ENCODE measurements around the gene ULK4.

ULK4 gene

DNA sequence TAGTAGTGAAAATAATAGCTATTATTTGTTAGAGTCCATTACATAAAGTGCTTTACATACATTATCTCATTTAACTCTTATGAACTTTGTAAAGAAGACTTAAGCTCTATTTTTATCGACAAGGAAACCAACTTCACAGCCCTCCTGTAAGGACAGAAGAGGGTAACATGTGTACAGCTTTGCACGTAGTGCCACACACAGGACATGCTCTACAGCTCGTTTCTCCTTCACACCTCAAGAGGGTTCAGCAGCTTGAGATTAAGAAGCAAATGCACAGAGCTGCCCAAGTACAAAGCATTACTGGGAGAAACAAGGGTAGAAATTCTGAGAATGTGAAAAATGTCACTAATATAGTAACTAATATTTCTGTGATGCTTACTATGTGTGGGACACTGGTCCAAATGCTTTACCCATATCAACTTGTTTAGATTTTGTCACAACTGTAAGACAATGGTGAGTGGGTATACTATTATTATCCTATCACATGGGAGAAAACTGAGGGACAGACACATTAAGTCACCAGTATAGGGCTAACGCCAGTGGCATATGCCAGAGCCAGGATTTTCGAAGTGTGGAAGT is 434.8 kb downstream of the ULK4 start:
- H3K4me3 ChIP-seq (ENCODE audit: low read length) = no peak overlapping the region
- H3K4me1 ChIP-seq (ENCODE audit: control insufficient read depth, low read depth, low read length) = no peaks in the 10 kb centered on the region
- no peaks in the 10 kb centered on the region for H3K27me3 ChIP-seq (ENCODE audit: control insufficient read depth, insufficient read depth, low read length)
- H3K36me3 ChIP-seq (ENCODE audit: control insufficient read depth, low read depth, low read length) = no peaks in the 10 kb centered on the region
- H3K9me3 ChIP-seq (ENCODE audit: control insufficient read depth, low read depth, low read length) = no peaks in the 10 kb centered on the region
- no peak overlapping the region for H3K27ac ChIP-seq (ENCODE audit: low read length)
- no peak overlapping the region for H3K9ac ChIP-seq (ENCODE audit: low read length)

- no peaks in the 10 kb centered on the region for H3K4me1 ChIP-seq (ENCODE audit: control insufficient read depth, low read depth, low read length)
- H3K9ac ChIP-seq (ENCODE audit: low read length) = no peak overlapping the region
- no peak overlapping the region for H3K27ac ChIP-seq (ENCODE audit: low read length)
- no peaks in the 10 kb centered on the region for H3K9me3 ChIP-seq (ENCODE audit: control insufficient read depth, low read depth, low read length)
- no peaks in the 10 kb centered on the region for H3K27me3 ChIP-seq (ENCODE audit: control insufficient read depth, insufficient read depth, low read length)
- no peak overlapping the region for H3K4me3 ChIP-seq (ENCODE audit: low read length)
- H3K36me3 ChIP-seq (ENCODE audit: control insufficient read depth, low read depth, low read length) = no peaks in the 10 kb centered on the region
Observed at GRCh38 chr3:41525303-41526064, 436.4 kb downstream of the ULK4 start.

GRCh38 chr3:41523897-41524296 is 438.0 kb downstream of the ULK4 start:
- no peaks in the 10 kb centered on the region for H3K9me3 ChIP-seq (ENCODE audit: control insufficient read depth, low read depth, low read length)
- H3K9ac ChIP-seq (ENCODE audit: low read length) = no peak overlapping the region
- H3K4me3 ChIP-seq (ENCODE audit: low read length) = no peak overlapping the region
- no peak overlapping the region for H3K27ac ChIP-seq (ENCODE audit: low read length)
- peaks cover 2% of the 10 kb centered on the region for H3K4me1 ChIP-seq (ENCODE audit: control insufficient read depth, low read depth, low read length)
- no peaks in the 10 kb centered on the region for H3K36me3 ChIP-seq (ENCODE audit: control insufficient read depth, low read depth, low read length)
- H3K27me3 ChIP-seq (ENCODE audit: control insufficient read depth, insufficient read depth, low read length) = no peaks in the 10 kb centered on the region

DNA sequence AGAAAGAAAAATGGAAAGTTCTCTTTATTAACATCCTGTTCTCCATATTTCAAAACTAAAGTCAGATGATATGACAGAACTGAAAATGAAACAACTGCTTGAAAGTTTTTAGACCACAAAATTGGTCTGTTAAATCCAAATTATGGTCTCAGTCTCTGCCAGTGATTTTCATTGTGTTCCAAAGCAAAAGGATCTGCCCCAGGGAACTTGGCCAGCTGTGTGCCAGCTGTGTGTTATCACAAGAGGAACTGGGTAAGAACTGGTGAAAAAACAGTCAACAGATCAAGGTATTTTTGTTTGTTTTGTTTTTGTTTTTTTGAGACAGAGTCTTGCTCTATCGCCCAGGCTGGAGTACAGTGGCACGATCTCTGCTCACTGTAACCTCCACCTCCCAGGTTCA is 439.3 kb downstream of the ULK4 start:
- Histone ChIP-seq H3K27ac (ENCODE audit: low read length) (no peak overlapping the region), H3K4me3 (ENCODE audit: low read length) (no peak overlapping the region), H3K9ac (ENCODE audit: low read length) (no peak overlapping the region), H3K27me3 (ENCODE audit: control insufficient read depth, insufficient read depth, low read length) (no peaks in the 10 kb centered on the region), H3K36me3 (ENCODE audit: control insufficient read depth, low read depth, low read length) (no peaks in the 10 kb centered on the region), H3K4me1 (ENCODE audit: control insufficient read depth, low read depth, low read length) (peaks cover 5% of the 10 kb centered on the region), H3K9me3 (ENCODE audit: control insufficient read depth, low read depth, low read length) (no peaks in the 10 kb centered on the region)

DNA sequence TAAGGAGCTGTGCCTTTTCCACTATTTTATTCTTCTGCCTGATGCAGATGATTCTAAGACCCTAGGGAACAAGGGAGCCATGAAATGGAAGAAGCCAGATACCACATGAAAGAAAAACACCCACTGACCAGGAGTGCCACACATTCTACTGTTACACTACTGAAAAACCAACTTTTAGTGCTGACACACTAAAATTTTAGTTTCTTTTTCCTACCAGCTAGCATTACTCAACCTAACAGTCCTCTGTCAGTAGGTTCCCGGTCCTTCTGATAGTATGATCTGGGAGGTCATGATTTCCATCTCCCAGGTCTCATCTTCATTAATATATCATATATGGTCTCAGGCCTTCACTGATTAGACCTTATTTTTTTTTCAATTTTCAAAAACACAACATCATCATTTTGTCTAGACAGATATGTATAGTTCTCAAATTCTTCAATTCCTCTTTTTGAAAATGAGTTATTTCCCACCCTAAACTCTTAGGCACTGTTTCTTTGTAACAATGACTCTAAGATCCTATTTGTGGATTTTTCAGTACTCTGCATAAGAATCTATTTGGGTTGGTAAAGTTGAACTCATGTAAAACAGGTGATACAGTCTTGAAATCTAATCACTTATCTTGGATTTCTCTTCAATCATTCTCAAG is 440.8 kb downstream of the ULK4 start:
- no peaks in the 10 kb centered on the region for H3K9me3 ChIP-seq (ENCODE audit: control insufficient read depth, low read depth, low read length)
- H3K9ac ChIP-seq (ENCODE audit: low read length) = no peak overlapping the region
- H3K4me1 ChIP-seq (ENCODE audit: control insufficient read depth, low read depth, low read length) = peaks cover 5% of the 10 kb centered on the region
- H3K27me3 ChIP-seq (ENCODE audit: control insufficient read depth, insufficient read depth, low read length) = no peaks in the 10 kb centered on the region
- H3K27ac ChIP-seq (ENCODE audit: low read length) = no peak overlapping the region
- H3K36me3 ChIP-seq (ENCODE audit: control insufficient read depth, low read depth, low read length) = no peaks in the 10 kb centered on the region
- no peak overlapping the region for H3K4me3 ChIP-seq (ENCODE audit: low read length)

DNA sequence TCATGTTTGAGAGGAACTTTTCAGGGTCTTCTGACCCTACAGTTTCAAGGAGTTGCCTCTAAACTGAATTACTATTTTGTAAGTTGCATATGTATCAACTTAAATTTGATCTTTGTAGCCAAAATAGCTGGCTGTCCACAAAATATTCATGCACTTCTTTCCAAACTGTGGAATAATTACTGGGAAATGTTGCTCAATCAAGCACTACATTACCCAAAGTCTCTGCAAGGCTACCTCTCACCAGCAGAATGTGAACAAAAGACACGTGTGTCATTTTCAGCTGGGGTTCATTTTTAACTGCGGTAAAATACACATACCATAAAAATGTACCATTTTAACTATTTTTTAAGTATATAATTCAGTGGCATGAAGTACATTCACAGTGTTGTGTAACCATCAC is 442.2 kb downstream of the ULK4 start:
- no peak overlapping the region for H3K9ac ChIP-seq (ENCODE audit: low read length)
- no peaks in the 10 kb centered on the region for H3K27me3 ChIP-seq (ENCODE audit: control insufficient read depth, insufficient read depth, low read length)
- no peaks in the 10 kb centered on the region for H3K9me3 ChIP-seq (ENCODE audit: control insufficient read depth, low read depth, low read length)
- peaks cover 5% of the 10 kb centered on the region for H3K4me1 ChIP-seq (ENCODE audit: control insufficient read depth, low read depth, low read length)
- no peaks in the 10 kb centered on the region for H3K36me3 ChIP-seq (ENCODE audit: control insufficient read depth, low read depth, low read length)
- no peak overlapping the region for H3K4me3 ChIP-seq (ENCODE audit: low read length)
- H3K27ac ChIP-seq (ENCODE audit: low read length) = no peak overlapping the region

DNA sequence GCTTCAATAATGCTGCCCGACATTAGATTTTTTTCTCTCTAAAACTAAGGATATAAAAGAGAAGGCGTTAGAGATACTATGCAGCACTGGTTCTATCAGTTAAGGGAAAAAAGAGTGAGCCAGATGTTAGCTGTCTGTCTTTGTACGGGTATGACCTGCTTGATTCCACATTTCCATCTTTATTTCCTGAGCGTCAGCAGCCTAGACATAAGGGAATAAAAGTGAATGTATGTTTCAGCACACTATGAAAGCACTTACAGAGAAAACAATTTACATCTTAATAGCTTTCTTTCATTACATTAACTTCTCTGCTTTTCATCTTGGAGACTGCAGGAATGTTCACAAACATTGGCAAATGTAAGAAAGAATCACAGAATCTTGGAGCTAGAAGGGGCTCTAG is 443.3 kb downstream of the ULK4 start:
- Histone ChIP-seq H3K4me3 (ENCODE audit: low read length) (no peak overlapping the region), H3K9me3 (ENCODE audit: control insufficient read depth, low read depth, low read length) (no peaks in the 10 kb centered on the region), H3K4me1 (ENCODE audit: control insufficient read depth, low read depth, low read length) (peaks cover 5% of the 10 kb centered on the region), H3K9ac (ENCODE audit: low read length) (no peak overlapping the region), H3K27ac (ENCODE audit: low read length) (no peak overlapping the region), H3K36me3 (ENCODE audit: control insufficient read depth, low read depth, low read length) (no peaks in the 10 kb centered on the region), H3K27me3 (ENCODE audit: control insufficient read depth, insufficient read depth, low read length) (no peaks in the 10 kb centered on the region)

DNA sequence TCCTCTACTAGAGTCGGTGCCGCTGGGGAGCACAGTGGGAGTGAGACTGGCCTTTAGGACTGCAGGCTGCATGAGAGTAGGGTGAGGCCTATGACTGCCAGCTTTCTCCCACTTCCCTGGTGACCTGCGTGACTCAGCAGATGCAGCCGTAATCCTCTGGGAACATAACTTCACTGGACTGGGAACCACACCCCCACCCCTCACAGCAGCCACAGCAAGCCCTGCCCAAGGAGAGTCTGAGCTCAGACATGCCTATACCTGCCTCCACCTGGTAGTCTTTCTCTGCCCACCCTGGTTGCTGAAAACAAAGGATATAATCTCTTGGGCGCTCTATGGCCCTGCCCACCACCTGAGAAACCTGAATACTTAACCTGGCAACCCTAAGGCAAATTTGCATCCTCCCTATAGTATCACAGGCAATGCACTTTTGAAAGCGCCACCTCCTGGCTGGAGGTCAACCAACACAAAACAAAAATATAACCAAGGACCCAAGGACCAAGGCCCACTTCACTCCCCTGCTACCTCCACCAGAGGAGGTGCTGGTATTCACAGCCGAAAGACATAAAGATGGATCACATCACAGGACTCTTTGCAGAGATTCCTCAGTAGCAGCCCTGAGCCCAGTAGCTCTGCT is 453.7 kb downstream of the ULK4 start:
- Histone ChIP-seq H3K9ac (ENCODE audit: low read length) (no peak overlapping the region), H3K36me3 (ENCODE audit: control insufficient read depth, low read depth, low read length) (no peaks in the 10 kb centered on the region), H3K27me3 (ENCODE audit: control insufficient read depth, insufficient read depth, low read length) (no peaks in the 10 kb centered on the region), H3K9me3 (ENCODE audit: control insufficient read depth, low read depth, low read length) (no peaks in the 10 kb centered on the region), H3K27ac (ENCODE audit: low read length) (no peak overlapping the region), H3K4me1 (ENCODE audit: control insufficient read depth, low read depth, low read length) (no peaks in the 10 kb centered on the region), H3K4me3 (ENCODE audit: low read length) (no peak overlapping the region)

GRCh38 chr3:41507336-41508062 is 454.4 kb downstream of the ULK4 start:
- Histone ChIP-seq H3K27ac (ENCODE audit: low read length) (no peak overlapping the region), H3K36me3 (ENCODE audit: control insufficient read depth, low read depth, low read length) (no peaks in the 10 kb centered on the region), H3K27me3 (ENCODE audit: control insufficient read depth, insufficient read depth, low read length) (no peaks in the 10 kb centered on the region), H3K9ac (ENCODE audit: low read length) (no peak overlapping the region), H3K4me3 (ENCODE audit: low read length) (no peak overlapping the region), H3K9me3 (ENCODE audit: control insufficient read depth, low read depth, low read length) (no peaks in the 10 kb centered on the region), H3K4me1 (ENCODE audit: control insufficient read depth, low read depth, low read length) (no peaks in the 10 kb centered on the region)

GRCh38 chr3:41503998-41504623 is 457.8 kb downstream of the ULK4 start:
- H3K27ac ChIP-seq (ENCODE audit: low read length) = no peak overlapping the region
- no peaks in the 10 kb centered on the region for H3K4me1 ChIP-seq (ENCODE audit: control insufficient read depth, low read depth, low read length)
- H3K9me3 ChIP-seq (ENCODE audit: control insufficient read depth, low read depth, low read length) = no peaks in the 10 kb centered on the region
- H3K36me3 ChIP-seq (ENCODE audit: control insufficient read depth, low read depth, low read length) = no peaks in the 10 kb centered on the region
- no peak overlapping the region for H3K4me3 ChIP-seq (ENCODE audit: low read length)
- no peak overlapping the region for H3K9ac ChIP-seq (ENCODE audit: low read length)
- H3K27me3 ChIP-seq (ENCODE audit: control insufficient read depth, insufficient read depth, low read length) = no peaks in the 10 kb centered on the region

- no peak overlapping the region for H3K4me3 ChIP-seq (ENCODE audit: low read length)
- no peaks in the 10 kb centered on the region for H3K9me3 ChIP-seq (ENCODE audit: control insufficient read depth, low read depth, low read length)
- no peak overlapping the region for H3K9ac ChIP-seq (ENCODE audit: low read length)
- no peaks in the 10 kb centered on the region for H3K27me3 ChIP-seq (ENCODE audit: control insufficient read depth, insufficient read depth, low read length)
- no peaks in the 10 kb centered on the region for H3K36me3 ChIP-seq (ENCODE audit: control insufficient read depth, low read depth, low read length)
- no peak overlapping the region for H3K27ac ChIP-seq (ENCODE audit: low read length)
- H3K4me1 ChIP-seq (ENCODE audit: control insufficient read depth, low read depth, low read length) = no peaks in the 10 kb centered on the region
Observed at GRCh38 chr3:41502481-41502880, 459.4 kb downstream of the ULK4 start.

Measured in iPS-18a (cell line).